IPS DF 4.7 (cell line): Measurements from ENCODE around the gene TRIL.

ENCODE experiments used
- DNase-seq: peaks from one replicate; pipeline ENCODE4 v3.0.0-alpha.2; 2013; ENCODE audit warnings: low spot score; ENCODE audit errors: extremely low read depth

TRIL gene

DNA sequence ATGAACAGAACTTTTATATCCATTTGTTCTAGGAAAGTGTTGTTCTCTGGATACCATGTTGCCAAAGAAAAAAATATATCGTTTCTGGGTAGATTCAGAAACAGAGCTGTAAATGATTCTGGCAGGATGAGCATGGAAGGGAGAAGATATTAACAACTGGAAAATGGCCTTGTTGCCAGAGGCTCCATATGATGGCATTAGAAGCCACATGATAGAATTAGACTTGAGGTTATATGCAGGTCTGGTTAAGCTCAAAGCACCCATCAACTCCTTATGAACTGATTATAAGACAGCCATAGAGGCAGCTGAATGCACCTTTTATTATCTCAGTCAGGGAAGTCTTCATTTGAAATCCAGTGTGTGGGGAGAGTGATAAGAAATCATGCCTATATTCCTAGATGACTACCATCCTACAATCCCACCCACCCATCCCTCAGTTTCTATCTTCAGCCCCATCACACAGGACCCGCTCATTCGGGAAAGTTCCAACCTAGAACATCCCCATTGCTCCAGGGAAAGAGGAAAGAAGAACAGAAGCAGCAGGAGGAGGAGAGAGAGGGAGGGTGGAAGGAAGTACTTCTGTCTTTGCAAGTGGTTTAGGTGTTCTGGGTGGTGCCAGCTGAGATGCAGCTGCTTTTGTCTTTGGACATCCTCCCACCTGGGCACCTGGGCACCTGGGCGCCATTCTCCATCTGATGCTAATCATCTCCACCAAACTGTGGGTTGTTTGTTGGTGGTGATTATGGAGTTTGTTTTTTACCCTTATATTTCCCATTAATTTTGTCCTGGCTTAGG is 25.5 kb upstream of the TRIL start:
- no peak for DNase-seq

DNA sequence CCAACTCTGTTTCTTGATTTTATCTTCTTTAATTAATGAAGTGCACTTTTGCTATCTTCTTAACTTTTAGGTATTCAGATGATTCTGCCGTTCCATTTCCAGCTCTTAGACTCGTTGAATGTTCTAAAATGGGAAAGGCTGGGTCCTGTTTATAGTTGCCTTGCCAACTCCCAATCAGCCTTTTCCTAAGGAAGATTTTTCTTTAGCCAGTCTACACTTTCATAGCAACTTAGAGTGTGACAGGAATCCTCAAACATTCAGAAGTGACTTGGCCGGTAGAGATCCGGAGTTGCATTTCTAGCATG is 23.0 kb upstream of the TRIL start:
- DNase-seq = no peak

DNA sequence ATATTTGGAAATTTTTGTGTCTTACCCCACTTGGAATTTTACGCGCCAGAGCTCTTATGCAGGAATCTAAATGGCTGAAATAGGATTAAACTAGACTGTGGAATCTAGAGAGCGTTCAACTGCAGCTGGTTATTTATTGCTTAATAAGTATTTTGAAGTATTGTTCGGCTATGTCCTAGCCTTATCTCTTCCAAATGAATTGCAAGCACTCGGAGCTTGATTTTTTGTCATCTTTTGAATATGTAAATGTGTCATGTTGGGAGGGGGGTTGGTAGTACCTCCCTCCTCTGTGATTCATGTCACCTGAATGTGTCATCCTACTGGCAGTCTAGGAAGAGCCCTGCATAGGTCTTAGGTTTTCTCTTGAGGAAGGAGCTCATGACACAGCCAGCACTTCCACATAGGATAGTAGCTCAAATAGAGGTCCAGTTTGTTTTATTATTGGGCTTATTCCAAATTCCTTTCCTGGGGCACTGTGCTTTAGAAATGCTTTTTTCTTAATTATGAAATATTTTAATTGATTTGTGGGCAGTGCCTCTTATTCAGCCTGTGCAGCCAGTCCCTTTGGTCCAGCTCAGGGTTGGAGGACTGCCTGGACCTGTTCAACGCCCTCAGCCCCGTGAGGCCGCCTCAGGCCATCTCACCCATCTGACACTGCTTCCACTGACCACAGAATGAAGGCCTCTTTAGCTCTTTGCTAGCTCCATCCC is 22.5 kb upstream of the TRIL start:
- no peak for DNase-seq

DNA sequence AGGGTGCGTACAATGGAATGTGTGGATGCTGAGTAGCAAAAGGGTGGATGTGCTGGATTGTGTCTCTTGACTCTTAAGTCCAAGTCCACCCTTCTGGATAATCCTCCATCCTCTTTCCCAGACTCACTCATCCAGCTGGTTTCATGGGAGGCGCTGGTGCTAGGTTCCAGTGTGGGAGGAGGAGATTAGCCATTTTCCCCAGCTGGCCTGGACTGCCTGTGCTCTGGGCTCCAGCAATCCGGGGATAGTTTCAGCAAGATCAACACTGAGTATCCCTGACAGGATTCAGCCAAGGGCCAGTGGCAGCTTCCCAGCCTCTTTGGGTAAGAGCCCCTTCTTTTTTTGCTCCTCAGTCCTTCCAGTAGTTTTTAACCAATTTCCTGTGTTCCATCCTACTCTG is 21.6 kb upstream of the TRIL start:
- DNase-seq = no peak

DNA sequence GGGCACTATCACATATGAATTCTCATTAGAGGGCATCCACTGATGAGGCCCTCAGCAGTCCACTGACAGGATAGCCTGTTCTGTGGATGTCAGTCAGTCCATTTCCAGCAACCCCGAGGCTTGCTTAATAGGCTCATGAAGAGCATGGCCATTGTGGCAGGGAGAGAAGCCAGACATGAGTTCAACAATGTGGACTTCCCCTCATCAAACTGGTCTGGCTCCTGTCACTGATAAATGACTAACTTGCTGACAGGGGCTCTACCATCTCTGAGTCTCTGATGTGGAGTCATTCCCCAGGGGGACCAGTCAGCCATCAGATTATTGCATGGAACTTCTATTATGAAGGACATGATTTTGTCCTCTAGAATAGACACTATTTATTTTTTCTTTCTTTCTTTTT is 19.8 kb upstream of the TRIL start:
- DNase-seq = no peak

DNA sequence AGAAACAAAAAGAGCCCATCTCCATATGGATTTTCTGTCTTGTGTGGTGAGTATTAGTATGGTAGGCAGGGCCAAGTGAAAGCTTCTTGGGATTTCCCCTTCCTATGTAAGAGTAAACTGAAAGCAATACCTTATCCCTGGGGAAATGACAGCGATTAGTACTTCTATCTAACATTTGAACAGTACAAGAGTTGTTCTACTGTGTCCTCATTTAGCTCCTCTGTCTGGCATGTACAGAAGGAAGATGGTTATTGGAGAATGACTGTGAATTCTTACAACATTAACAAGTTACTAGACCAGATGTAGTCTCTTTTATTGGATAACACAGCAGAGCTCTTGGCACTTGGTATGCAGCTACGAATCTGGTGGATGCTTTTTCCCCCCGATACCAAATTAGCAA is 17.9 kb upstream of the TRIL start:
- DNase-seq = no peak

DNA sequence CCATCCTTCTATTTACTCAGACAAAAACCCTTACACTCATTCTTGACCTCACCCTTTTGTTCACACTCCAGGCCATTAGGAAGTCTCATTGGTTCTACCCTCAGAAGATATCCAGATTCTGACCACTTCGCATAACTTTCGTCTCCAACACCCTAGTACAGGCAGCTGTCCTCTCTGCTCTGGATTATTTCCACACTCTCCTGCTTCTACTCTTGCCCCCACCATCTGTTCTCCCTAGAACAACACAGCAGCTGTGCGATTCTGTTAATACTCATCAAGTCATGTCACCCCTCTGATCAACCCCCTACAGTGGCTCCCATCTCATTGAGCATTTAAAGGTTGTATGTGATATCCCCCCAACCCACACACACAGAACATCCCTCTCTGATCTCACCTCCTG is 15.5 kb upstream of the TRIL start:
- DNase-seq = no peak

DNA sequence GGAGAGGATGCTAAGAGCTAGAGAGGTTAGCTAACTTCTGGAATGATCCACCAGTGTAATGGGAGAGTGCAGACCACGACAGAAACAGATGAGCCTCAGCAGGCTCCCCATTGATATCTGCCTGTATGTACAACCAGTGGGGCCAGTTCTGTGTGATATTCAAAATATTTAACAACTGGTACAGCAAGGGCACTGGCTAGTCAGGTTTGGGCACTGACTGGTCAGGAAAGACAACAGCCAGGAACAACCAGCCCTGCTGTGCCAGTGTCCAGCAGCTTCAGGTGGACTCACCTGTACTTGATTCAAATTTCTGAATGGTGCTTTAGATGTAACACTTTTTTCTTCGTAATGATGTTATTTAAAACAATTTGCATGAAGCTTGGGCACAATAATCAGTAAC is 5.9 kb upstream of the TRIL start:
- DNase-seq = no peak

DNA sequence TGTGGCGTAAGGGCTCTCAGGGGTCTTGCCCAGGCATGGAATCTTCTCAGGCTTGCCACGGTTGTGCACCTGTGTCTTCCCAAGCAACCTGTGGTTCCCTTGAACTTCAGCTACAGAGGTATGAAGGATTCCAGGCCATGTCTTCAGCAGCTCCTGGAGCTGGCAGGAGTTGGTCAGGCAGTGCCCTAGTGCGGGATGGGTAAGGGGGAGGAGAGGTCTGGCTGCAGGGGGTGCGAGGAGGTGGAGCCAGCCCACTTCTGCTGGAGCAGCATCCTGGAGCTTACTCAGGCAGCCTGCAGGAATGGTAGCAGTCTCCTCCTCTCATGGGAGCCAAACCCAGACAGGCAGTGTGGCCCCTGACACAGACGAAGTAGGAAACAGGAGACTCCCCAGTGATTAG is 3.8 kb upstream of the TRIL start:
- no peak for DNase-seq

DNA sequence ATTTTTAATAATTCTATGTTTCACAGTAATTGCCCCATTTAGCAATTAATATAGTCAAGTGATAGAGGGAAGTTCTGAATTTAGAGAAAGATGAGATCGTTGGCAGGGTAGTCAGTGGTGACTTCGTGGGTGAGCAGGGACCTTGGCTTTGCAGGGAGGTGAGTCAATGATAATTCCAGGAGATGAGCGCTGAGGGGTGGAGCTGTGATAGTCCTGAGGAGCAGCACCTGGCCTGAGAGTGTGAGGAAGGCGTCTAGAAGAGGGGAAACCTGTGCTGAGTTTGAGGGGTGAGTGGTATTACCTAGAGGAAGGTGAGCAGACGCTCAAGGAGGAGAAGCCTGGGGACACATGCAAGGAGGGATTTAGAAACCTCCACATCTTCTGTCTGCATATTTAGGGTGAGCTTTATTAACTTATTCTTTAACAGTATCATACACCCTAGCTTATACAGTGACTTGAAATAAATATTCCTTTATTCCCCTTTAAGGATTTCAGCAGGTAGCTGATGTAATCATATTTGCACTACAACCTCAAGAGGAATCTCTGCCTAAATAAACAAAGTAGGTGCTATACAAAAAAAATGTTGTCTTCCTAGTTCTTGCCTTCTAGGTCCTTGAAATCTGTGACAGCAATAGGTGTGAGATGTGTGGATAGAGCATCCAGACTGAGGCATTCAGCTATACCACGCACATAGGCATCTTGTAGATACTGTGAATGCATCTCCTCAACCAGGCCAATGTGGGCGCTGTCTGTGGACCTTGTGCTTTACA is 2.1 kb upstream of the TRIL start:
- DNase-seq = no peak

DNA sequence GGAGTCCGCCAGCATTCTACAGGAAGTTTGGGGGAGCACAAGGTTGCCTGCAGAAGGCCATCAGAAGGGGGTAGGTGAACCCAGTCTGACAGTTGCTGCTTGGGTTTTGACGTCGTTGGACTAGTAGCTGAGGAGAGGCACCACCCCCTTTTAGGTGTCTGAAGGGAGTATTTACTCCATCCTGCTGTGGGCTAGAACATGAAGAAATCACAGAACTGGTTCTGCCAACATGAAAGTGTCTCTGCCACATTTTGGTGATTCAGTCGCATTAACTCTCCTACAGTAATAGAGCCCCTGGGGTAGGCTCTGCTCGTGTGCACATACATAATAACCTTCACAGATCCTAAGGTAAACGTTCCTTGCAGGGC is 834 bp upstream of the TRIL start:
- DNase-seq = no peak

DNA sequence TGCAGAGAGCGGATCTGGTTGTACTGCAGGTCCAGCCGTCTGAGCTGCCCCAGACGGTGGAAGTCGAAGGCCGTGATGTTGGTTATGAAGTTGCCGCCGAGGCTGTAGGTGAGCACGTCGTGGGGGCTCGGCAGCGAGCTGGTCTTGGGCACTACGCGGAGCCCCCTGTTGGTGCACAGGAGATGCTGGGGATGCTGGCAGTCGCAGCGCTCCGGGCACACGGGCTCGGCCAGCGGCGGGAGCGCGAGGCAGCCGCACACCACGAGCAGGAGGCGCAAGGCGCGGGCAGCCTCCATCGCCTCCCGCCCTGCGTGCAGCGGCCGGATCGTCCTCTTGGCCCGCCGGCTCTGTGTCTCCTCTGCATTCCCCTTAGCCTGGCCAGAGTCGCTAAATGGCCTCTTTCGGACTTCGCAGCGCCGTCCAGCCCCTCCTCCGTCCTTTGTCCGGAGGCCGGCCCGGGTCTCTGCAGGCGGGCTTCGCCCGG is 337 bp downstream of the TRIL start:
- no peak for DNase-seq

DNA sequence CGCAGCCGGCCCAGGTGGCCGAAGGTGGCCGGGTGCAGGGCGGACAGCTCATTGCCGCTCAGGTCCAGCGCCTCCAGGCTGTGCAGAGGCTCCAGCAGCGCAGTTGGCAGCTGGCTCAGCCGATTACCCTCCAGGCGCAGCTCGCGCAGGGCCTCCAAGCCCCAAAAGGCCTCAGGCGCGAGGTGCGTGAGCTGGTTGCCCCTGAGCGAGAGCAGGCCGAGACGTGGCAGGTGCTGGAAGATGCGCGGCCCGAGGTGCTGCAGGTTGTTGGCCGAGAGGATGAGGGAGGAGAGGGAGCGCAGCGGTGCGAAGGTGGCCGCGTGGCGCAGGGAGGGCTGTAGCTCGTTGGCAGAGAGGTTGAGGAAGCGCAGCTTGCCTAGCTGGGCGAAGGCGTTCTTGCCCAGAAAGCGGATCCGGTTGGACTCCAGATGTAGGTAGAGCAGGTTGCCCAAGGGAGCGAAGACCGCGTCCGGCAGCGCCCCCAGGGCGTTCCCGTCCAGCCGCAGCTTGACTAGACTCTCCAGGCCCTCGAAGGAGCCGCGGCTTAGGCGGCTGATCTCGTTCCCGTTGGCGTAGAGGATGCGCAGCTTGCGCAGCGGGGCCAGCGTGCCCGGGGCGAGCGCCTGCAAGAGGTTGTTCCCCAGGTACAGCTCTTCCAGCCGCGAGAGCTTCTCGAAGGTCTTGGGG is 923 bp downstream of the TRIL start:
- no peak for DNase-seq

DNA sequence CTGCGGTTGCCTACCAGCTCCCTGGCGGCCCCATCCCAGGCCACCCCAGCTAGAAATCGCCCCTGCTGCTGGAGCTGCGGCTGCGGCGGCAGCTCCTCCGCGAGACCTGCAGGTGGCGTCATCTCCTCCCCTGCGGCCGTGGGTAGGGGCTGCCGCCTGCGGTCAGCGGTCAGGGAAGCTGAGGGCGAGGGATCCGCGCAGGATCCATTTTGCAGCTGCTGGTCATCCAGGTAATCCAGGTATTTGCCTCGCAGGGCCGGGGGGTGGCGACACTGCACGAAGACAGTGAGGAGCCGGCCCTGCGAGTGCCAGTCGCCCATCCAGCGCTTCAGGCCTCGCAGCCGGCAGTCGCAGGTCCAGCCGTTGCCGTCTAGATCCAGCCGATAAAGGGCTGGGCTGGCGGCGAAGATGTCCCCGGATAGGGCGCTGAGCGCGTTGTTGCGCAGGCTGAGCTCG is 1.5 kb downstream of the TRIL start:
- DNase-seq = no peak

DNA sequence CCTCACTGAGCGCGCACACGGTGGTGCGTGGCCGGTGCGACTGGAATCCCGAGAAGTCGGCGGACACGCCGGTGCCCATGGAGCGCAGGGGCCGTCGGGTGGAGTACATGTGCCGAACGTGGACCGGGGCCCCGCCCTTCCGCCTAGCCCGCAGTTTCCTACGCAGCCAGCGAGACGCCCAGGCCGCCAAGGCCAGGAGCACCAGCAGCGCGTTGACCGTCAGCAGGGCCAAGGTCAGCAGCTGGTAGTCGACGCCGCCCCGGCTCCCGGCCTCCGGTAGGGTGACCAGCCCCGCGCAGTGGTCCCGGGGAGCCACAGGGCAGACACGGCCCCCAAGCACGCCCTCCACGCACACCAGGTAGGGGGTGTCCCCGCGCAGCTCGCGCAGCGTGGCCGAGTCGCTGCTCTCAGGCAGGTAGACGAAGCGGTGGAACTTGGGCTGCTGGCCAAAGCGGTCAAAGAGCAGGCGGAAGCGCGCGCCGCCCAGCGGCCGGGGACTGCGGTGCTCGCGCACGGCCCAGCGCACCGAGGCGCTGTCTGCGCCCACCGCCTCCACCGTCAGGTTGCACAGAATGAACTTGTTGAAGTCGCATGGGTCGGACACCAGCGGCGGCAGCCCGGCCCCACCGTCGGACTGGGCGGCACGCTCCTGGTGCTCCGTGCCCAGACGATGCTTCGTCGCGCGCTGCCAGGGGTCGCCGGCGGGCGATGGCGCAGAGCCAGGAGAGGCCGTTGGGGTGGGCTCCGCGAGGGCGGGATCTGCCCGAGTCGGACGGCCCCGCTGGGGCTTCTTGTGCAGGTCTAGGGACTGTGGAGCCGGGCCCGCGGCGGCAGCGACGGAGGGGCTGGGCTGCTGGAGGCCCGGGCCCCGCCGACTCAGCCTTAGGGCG is 2.2 kb downstream of the TRIL start:
- no peak for DNase-seq

DNA sequence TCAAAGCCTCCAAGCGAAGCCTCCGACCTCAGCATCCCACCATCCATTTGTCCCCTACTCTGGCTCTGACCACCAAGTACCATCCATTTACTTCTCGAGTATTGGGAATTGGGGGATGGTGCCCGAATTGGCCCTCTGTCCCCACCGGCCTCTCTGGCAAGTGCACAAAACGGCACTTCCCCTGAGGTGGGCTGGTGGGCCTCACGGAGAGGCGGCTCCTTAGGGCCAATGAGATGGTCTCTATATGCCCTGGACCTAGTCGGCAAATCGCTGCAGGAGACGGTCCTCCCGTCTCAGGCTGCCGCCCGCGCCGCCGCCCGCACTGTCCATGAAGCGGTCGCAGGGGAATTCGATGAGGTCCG is 2.8 kb downstream of the TRIL start:
- DNase-seq = no peak

DNA sequence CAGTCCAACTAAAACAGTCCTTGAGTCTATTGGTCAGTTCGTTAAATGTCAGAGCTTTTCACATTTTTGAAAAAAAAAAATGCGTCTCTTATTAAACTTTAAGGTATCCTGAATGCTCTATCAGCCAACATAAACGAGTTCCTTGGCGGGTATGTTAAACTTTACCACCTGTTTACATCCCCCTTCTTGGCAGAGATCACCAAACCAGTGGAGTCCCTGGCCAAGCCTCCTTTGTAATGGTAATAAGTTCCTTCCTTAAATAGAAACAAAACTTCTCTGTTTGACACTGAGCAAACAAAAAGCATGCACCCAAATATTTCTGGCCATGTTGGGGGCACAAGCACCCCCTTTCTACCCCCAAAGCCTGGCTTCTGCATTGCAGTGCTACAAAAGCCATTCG is 3.2 kb downstream of the TRIL start:
- DNase-seq = no peak

DNA sequence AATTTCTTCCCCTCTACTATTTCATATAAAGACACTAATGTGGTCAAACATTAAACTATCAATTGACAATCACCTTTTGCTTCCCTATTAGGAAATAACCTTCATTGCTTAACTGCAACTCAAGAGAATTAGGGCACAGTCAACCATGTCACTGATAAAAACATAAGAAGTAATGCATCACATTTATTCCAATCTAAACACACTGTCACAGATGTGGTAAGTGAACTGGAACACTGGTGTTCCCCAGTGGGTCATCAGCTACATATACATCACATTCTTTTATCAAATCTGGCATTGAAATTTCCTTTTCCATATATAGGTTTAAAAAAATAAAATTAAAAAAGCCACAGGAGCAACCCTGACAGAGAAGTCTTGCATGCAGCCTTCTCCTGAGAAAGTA is 3.7 kb downstream of the TRIL start:
- DNase-seq = no peak

DNA sequence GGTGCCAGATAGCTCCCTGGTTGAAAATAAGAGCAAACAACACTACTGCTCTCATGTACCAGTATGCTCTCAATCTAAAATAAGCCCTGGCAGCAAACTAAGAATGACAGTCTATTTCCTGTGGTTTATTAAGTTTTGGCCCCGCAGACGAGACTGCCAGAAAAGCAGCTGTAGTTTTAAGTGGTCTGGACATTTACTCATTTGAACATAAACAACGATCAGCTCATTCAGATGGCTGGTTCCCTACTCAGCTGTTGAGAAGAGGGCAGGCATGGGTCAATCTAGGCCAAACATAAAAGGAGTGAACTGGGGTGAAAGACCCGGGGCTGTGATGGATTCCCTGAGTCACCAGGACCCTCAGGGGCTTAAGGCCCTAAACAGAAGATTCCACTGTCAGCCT is 4.5 kb downstream of the TRIL start:
- no peak for DNase-seq

DNA sequence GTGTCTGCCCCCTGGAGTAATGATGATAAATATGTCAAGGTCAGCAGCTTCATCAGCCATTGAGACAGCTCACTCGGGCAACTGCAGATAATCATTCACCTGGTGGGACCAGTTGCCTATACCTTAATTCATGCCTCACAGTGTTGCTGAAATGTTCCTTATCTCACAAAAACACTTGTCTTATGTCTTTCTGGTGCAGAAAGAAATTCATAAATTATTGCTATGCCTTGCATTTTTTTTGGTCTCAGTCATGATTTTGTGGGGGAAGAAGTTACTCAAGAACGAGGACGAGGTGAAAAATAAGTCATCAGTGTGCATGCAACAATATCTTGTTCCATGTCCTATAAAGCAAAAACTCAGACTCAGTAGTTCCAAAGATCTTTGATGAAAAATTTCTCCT is 16.0 kb downstream of the TRIL start:
- DNase-seq = no peak

DNA sequence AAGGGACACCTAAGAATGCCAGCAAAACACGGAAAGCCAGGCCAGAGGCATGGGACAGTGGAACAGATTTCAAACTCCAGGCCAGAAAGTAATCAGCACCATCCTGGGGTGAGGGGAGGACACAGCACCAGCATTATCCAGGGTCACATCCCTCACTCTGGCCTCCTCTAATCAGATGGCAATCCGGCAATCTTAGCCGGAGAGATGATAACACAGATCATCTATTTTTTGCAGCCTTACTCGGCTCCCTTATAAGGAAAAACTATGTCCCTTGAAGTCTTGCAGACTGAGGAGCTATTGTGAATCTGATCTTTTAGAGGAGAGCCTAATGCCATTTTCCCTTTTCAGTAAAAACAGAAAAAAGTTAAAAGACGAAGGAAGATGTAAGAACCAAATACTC is 16.5 kb downstream of the TRIL start:
- DNase-seq = no peak
